GM12874 (cell line): ENCODE data around the gene CRIP2.

Experiments used
- TF ChIP-seq, protein P1 (sequence below): IDR thresholded peaks from 2 replicates; pipeline ENCODE4 v1.5.1; 2011; ENCODE audit warnings: low read depth, mild to moderate bottlenecking, control low read depth, low read length, moderate library complexity; ENCODE audit not compliant: insufficient read depth

The CRIP2 gene

DNA sequence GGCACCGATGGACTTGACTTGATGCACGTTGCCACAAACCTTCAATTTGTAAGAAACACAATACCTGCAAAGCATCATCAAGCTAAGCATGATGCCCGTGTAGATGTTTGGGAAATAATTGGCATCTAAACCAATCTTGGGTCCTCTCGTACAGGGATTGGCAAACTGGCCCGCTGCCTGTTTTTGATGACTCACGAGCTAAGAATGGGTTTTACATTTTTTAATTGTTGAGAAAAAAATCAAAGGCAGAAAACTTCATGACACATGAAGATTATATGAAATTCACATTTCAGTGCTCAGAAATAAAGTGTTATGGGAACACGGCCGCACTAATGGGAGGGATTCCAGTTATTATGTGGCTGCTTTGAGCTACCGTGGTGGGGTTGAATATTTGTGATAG lies 44.1 kb upstream of the CRIP2 start:
- TF ChIP-seq, protein P1, sequence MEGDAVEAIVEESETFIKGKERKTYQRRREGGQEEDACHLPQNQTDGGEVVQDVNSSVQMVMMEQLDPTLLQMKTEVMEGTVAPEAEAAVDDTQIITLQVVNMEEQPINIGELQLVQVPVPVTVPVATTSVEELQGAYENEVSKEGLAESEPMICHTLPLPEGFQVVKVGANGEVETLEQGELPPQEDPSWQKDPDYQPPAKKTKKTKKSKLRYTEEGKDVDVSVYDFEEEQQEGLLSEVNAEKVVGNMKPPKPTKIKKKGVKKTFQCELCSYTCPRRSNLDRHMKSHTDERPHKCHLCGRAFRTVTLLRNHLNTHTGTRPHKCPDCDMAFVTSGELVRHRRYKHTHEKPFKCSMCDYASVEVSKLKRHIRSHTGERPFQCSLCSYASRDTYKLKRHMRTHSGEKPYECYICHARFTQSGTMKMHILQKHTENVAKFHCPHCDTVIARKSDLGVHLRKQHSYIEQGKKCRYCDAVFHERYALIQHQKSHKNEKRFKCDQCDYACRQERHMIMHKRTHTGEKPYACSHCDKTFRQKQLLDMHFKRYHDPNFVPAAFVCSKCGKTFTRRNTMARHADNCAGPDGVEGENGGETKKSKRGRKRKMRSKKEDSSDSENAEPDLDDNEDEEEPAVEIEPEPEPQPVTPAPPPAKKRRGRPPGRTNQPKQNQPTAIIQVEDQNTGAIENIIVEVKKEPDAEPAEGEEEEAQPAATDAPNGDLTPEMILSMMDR, result no peak

DNA sequence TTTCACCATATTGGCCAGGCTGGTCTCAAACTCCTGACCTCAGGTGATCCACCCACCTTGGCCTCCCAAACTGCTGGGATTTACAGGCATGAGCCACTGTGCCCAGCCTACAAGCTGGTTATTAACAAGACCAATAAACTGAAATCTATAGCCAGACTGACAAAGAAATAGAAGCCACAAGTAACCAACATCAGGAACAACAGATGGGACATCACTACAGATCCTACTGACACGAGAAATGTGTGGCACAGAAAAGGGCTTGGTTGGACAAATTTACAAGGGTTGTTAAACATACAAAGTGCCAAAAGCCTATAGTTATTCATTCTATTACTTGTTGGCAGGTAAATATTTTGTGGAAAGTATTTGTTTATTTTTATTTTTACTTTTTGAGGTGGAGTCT lies 43.4 kb upstream of the CRIP2 start:
- TF ChIP-seq, protein P1, result no peak

DNA sequence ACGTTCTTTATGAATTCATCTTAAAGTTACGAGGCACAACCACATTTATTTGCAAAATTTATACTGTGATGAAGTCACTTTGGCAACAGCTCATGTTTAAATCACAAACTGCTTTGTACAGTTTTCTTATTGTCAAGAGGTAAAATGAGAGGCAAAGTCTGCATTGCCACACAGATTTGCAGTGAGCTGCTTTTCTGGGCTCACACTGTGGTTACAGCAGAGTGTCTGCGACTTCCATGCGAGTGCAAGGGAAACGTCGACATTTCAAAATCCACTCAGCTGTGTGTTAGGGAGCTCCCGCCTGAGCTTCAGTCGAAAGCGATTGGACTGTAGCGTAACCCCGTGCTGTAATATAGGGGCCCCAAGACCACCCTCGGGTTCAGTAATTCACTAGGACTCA lies 42.0 kb upstream of the CRIP2 start:
- TF ChIP-seq, protein P1, result no peak

DNA sequence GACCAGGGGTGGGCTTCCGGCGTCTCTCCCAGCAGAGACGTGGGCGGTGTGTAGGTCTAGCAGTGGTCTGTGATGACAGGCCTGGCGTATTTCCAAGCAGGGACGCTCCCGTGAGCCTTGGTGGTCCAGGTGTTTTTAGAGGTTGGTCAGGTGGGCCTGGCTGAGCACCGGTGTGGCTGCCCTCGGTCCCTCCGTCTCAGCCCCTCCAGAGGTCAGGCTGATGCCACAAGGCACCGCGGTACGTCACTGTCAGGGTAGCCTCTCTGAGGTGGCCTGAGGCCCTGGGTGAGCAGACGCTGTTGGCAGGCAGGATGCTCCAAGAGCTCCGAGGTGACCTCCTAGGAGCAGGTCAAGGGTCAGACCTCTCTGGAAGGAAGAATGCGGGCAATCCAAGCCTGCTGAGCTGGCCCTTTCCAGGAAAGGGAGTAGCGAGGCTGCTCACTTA lies 41.4 kb upstream of the CRIP2 start:
- TF ChIP-seq, protein P1, result no peak

DNA sequence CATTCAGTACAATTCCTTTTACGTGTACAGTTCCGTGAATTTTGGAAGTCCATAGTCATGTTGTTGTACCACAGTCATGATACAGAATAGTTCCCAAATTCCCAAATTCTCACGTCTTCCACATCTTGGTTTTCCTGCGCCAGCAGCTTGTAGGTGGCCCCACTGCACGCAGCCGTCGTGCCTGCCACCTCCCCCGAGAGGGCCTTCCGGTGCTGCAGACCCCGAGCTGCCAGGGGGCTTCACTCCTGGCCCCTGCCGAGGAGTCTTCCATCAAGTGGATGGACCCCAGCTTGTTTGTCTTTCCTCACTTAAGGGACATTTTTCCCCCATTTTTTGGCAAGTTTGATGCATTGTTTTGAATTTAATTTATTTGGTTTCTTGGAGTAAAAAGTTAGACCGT lies 38.2 kb upstream of the CRIP2 start:
- TF ChIP-seq, protein P1, result no peak

DNA sequence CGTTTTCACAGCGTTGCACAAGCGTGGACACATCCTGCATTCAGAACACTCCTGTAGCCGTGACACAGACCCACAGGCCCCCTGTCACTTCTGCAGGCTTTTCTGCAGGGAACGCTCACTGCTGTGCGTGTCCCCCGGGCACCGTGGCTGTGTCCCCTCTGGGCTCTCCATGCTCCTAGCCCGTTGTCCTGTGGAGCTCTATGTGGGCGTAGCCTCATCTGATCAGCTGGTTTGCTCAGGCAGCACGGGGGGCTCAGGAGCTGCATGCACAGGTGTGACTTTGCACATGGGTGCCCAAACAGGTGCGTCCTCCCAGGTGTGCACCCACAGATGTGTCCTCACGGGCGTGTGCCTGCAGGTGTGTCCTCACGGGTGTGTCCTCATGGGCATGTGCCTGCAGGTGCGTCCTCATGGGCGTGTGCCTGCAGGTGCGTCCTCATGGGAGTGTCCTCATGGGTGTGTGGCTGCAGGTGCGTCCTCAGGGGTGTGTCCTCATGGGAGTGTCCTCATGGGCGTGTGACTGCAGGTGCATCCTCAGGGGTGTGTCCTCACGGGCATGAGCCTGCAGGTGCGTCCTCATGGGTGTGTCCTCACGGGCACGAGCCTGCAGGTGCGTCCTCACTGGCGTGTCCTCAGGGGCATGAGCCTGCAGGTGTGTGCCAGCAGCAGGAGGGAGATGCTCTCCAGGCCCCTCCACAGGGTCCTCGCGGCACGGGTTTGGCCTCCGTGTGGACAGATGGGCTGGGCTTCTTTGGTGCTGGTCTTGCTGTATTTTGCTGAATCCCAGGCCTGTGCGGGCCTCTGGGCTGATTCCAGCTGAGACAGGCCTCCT lies 37.5 kb upstream of the CRIP2 start:
- TF ChIP-seq, protein P1, result no peak

DNA sequence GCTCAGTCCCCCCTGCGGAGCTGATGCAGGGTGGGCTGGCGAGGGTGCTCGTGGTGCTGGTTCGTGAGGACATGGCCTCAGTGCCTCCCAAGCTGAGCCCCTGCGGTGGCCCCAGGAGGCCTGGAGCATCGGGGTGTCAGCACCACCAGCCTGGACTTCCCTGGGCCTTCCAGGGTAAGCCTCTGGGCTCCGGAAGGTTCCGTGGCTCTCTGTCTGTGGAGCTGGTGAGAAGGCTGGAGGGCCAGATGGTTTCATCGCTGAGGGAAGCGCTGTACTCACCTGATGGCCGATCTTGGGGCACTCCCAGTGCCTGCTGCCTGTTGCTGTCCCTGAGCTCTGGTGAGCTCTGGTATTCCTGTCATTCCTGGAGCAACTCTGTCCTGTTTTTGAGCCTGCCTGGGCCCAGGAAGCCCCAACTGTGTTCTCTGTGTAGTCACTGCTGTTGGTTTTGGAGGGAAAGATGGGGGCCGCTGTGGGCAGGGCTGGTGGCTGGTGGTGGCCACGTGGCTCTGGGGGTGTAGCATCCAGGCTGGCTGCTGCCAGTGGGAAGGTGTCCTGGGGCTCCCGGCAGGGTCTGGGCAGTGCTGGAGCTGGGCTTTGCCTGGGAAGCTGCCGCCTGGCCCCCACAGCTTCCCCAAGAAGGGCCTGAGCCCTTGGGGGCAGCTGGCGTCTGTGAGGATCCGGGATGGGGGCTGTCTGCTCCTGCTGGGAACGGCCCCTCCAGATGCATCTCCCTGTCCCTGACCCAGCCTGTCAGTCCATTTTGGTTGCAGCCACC lies 36.7 kb upstream of the CRIP2 start:
- TF ChIP-seq, protein P1, result no peak
